ENCODE measurements around the gene RHBDD2.
"Not testable (repeated sequence)": the region's sequence is repeated elsewhere in the genome, so short reads cannot be mapped to it uniquely, and the experiment has no call there.

The RHBDD2 gene

DNA sequence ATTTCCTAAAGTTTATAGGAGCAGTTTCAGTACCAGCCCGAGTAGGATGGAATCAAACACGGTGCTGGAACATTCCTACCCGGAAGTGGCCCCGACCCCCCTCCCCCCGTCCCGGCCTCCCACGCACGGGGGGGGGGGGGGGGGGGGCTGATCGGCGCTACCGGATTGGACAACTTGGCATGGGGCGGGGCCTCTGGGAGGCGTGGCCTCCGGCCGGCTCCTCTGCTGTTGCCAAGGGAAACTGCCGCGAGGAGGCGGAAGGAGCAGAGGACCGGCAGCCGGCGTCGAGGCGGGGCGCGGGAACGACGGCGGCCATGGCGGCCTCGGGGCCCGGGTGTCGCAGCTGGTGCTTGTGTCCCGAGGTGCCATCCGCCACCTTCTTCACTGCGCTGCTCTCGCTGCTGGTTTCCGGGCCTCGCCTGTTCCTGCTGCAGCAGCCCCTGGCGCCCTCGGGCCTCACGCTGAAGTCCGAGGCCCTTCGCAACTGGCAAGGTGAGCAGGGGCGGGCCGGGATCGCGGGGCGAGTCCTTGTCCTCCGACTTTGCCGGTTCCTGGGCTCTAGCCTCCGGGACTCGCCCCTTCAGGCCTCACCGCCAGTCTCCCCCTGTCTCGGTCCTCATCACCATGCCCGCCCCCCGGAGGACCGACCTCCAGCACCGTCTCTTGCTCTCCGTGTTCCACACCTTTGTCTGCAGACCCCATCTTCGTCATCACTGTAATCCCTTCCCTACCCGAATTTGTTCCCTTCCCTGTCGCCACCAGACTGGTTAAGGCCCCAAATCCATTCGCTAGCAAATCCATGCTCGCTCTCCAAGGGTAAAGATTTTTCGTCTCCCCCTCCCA lies at the start of gene RHBDD2:
TSS of gene RHBDD2 (plus strand) at position 266 of the 843 bp plus-strand sequence. CDS start at position 315, 49 bp downstream.
- peak; percentile 96 for DNase-seq

GRCh38 chr7:75829656-75830055 lies 49.2 kb upstream of the RHBDD2 start:
- DNase-seq: not testable (repeated sequence)

GRCh38 chr7:75830978-75831377 lies 47.9 kb upstream of the RHBDD2 start:
- DNase-seq: no peak

- DNase-seq: not testable (repeated sequence)
These were observed 45.2 kb upstream of the RHBDD2 start for GRCh38 chr7:75833662-75834061.

DNA sequence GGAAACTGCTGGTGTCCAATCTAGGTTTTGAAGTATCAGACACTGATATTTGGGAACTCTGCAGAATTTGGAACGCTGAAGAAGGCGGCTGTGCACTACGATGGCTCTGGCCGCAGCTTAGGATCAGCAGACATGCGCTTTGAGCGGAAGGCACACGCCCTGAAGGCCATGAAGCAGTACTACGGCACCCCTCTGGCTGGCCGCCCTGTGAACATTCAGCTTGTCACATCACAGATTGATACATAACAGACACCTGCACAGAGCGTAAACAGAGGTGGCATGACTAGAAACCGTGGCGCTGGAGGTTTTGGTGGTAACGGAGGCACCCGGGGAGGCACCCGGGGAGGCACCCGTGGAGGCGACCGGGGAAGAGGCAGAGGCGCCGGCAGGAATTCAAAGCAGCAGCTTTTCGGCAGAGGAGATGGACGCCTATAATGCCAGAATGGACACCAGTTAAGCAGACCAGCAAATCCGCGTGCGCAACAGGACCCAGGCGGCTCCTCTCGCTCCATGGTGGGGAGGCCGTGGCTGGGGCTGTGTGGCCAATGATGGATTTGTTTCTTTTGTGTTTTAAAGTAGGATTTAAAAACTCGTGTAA lies 43.0 kb upstream of the RHBDD2 start:
- no peak for DNase-seq

DNA sequence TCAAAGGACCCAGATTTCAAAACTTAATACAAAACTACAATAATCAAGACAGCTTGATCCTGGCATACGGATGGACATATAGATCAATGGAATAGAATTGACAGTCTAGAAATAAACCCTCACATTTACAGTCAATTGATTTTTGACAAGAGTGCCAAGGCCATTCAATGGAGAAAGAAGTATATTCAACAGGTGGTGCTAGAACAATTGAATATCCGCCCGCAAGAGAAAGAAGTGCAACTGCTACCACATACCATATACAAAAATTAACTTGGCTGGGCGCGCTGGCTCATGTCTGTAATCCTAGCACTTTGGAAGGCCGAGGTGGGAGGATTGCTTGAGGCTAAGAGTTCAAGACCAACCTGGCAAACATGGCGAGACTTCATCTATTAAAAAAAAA lies 42.0 kb upstream of the RHBDD2 start:
- no peak for DNase-seq

- not testable (repeated sequence) for DNase-seq
These were observed 40.4 kb upstream of the RHBDD2 start for GRCh38 chr7:75838281-75838930.

DNA sequence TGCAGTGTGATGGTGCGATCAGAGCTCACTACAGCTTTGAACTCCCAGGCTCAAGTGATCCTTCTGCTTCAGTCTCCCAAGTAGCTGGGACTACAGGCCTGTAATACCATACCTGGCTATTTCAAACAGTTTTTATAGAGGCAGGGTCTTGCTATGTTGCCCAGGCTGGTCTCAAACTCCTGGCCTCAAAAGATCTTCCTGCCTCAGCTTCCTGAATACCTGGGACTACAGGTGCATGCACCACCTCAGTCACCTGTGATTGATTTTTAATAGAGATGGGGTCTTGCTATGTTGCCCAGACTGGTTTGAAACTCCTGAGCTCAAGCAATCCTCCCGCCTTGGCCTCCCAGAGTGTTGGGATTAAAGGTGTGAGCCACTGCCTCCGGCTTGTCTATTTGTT lies 38.8 kb upstream of the RHBDD2 start:
- DNase-seq: no peak

DNA sequence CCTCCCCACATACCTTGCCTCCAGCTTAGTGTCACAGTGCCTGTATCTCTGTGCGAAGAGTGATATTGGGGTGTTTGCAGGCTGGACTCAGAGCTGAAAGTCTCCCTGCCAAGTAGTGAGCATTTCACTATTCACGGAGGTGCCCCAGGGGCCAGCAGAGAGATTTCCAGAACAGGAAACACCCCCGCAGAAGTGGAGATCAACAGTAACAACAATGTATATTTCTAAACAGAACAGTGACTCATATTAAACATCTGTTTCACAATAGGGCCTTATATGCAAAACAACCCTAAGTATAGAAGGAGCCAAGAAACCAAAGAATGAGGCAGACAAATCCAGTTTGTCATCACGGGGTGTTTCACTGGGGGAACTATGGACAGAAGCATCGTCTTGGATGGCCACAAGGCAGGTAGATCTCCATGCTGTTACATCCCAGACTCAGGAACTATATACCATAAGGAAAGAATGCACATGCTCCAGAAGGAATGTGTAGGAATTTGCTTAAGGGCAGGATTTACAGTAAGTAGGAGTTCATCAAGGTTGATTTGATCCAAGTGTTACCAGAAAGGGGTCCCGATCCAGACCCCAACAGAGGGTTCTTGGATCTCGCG lies 35.9 kb upstream of the RHBDD2 start:
- peak; percentile 74 for DNase-seq

DNA sequence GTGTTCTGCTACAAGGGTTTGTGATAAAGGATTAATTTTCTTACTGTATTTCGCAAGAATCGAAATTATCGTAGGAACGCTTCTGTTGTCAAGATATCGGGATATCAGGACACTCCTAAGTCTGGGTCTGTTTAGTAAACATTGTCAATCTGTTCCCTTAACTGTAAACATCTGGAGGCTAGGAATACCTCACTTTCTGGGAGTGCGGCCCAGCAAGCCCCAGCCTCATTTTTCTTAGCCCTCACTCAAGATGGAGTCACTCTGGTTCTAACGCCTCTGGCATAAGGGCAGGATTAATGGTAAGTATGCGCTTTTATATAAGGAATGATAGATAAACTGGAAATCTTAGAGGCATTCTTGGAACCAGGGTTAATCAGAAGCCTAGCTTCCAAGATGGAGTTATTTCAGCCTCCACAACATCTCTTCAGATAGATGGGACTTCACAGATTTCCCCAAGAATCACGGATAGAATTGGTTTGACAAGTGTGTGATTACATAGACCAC lies 35.2 kb upstream of the RHBDD2 start:
- no peak for DNase-seq

DNA sequence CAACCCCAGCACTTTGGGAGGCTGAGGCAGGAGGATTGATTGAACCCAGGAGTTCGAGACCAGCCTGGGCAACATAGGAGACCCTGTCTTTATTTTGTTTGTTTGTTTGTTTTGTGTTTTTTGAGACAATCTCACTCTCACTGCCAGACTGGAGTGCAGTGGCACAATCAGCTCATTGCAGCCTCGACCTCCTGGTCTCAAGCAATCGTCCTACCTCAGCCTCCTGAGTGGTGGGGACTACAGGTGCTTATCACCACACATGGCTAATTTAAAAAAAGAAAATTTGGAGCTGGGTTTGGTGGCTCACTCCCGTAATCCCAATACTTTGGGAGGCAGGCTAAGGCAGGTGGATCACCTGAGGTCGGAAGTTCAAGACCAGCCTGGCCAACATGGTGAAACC lies 34.7 kb upstream of the RHBDD2 start:
- no peak for DNase-seq

DNA sequence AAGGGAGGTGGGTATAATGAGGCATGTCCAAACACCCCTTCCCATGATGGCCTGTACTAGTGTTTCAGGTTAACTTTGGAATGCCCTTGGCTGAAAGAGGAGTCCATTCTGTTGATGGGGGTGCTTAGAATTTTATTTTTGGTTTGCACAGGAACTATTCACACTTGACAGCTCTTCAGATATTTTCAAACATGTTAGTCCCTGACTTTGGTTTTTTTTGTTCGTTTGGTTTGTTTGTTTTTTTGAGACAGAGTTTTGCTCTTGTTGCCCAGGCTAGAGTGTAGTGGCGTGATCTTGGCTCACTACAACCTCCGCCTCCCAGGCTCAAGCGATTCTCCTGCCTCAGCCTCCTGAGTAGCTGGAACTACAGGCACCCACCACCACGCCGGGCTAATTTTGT lies 33.7 kb upstream of the RHBDD2 start:
- not testable (repeated sequence) for DNase-seq

DNA sequence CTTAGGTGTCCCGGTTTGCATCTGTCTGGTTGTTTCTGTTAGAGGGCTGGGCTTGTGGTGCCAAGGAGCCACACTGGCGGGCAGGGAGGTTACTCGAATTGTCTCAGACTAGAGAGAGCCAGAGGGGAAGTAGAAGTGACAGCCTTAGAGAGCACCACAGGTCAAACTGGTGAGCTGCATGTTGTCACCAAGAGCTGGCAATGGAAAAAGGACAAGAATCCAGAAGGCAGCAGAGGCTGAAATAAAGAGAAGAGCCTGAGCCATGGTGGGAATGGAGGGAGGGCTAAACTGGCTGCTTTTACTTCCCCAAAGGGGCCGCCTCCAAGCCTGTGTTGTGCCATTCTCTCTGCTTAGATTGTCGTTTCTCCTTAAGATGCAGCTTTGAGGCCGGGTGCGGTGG lies 31.1 kb upstream of the RHBDD2 start:
- no peak for DNase-seq

GRCh38 chr7:75849573-75849972 lies 29.3 kb upstream of the RHBDD2 start:
- DNase-seq: no peak

DNA sequence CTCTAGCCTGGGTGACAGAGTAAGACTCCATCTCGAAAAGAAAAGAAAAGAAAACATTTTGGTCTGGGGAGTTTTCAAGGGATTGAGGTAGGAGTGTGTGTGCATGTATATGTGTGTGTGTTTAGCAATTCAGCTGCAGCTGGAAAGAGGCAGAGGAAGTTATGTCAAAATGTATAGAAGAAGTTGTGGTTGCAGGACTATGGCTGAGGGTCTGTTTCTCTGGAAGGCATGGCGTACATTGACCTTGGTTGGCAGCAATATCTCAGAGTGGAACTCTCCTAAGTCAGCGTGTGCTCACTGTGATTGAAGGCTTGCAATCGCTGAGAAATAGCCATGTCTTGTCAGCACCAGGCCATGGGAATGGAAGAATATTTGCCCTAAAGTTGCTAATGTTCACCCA lies 28.6 kb upstream of the RHBDD2 start:
- DNase-seq: no peak

- no peak for DNase-seq
These were observed 24.6 kb upstream of the RHBDD2 start for GRCh38 chr7:75854233-75854632.

DNA sequence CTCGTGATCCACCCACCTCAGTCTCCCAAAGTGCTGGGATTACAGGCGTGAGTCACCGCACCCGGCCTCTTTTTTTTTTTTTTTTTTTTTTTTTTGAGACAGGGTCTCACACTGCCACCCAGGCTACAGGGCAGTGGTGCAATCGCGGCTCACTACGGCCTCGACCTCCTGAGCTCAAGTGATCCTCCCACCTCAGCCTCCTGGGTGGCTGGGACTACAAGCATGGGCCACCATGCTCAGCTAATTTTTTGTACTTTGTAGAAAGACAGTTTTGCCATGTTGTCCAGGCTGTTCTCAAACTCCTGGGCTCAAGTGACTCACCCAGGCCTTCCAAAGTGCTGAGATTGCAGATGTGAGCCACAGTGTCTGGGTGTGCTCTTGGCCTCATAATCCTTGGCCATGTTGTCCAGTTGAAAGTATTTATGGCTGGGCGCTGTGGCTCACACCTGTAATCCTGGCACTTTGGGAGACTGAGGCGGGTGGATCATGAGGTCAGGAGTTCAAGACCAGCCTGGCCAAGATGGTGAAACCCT lies 24.0 kb upstream of the RHBDD2 start:
- not testable (repeated sequence) for DNase-seq

- no peak for DNase-seq
These were observed 22.3 kb upstream of the RHBDD2 start for GRCh38 chr7:75856536-75856935.

GRCh38 chr7:75858410-75858809 lies 20.4 kb upstream of the RHBDD2 start:
- no peak for DNase-seq

DNA sequence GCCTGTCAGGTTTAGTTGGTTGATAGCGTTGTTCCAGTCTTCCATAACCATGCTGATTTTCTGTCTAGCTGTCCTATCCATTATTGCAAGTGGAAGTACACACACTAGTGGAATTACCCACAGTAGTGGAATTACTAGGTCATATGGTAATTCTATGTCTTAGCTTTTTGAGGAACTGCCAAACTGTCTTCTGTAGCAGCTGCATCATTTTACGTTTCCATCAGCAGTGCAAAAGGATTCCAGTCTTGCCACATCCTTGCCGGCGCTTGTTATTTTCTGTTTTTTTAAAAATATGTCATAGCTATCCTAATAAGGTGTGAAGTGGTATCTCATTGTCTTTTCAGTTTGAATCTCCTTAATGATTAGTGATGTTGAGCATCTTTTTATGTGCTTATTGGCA lies 17.2 kb upstream of the RHBDD2 start:
- no peak for DNase-seq

DNA sequence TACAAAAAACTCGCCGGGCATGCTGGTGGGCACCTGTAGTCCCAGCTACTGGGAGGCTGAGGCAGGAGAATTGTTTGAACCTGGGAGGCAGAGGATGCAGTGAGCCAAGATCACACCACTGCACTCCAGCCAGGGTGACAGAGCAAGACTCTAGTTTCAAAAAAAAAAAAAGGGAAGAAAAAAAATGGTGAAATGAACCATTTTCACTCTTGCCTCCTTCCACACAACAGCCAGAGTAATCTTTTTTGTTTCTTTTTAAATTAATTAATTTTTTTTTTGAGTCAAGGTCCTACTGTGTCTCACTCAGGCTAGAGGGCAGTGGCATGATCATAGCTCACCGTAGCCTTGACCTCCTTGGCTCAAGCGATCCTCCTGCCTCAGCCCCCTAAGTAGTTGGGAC lies 14.6 kb upstream of the RHBDD2 start:
- not testable (repeated sequence) for DNase-seq

DNA sequence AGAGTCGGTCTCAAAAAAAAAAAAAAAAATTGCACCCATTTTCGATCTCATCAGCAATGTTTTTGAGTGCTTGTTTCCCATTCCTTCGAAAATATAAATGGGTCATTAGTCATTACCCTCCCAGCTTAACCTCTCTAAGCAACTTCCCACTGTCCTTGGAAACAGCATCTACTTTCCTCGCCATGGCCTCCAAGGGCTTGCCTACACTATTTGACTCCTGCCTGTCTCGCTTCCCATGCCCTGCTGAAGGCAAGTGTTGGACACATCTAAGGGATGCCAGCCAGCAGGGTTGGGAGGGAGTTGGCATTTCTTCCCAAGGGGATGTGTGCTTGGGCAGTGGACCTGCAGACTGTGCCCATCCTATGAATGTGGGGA lies 12.7 kb upstream of the RHBDD2 start:
- DNase-seq: no peak

Measured in NK-92 treated with Interleukin-12 subunit alpha and Interleukin-12 subunit beta, amount 100 ng/mL, for 24 hours (cell line).